Fibroblast of skin of scalp (primary cell): ENCODE data around the gene CD38.
"Not testable (repeated sequence)": the region's sequence is repeated elsewhere in the genome, so short reads cannot be mapped to it uniquely, and the experiment has no call there.

Source experiments
- DNase-seq: peaks from one replicate; pipeline ENCODE4 v3.0.0-alpha.2; 2013

CD38 gene

DNA sequence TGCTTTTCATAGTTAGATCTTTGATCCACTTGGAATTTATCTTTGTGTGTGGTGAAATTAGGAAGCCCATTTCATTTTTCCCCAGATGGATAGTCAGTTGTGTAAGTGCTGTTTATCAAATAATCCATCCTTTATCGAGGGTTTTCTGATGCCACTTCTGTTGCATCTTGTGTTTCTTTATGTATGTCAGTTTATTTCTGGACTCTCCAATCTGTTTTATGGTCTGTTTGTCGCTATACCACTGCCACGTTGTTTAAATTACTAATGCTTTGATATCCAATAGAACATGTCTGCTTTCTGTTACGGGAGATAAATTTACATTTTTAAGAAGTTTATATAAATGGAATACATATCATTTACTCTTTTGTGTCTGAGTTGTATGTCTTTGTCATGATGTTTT lies 21.0 kb downstream of the CD38 start:
- DNase-seq = no peak

DNA sequence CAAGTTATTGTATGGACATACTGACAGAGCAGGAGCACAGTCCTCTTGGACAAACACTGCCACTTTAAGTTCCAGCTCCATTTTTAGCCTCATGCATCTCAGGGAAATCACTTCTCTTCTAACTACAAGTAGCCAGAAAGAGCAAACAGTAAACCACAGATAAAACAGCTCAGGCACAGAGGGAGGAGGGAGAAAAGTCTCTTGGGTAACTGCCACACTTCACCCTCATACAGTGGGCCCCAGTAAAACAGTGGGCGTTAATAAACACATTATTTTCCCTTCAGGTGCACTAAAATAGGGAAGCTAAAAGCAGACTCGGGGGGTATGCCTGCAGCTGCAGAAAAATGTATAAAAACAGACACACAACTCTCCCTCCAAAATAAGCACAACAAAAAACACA lies 21.6 kb downstream of the CD38 start:
- no peak for DNase-seq

DNA sequence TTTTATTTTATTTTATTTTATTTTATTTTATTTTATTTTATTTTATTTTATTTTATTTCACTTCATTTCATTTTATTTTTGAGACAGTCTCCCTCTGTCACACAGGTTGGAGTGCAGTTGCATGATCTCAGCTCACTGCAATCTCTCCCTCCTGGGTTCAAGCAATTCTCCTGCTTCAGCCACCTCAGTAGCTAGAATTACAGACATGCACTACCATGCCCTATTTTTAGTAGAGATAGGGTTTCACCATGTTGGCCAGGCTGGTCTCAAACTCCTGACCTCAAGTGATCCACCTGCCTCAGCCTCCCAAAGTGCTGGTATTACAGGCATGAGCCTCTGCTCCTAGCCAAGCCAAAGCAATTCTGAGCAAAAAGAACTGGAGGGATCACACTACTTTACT lies 24.4 kb downstream of the CD38 start:
- not testable (repeated sequence) for DNase-seq

DNA sequence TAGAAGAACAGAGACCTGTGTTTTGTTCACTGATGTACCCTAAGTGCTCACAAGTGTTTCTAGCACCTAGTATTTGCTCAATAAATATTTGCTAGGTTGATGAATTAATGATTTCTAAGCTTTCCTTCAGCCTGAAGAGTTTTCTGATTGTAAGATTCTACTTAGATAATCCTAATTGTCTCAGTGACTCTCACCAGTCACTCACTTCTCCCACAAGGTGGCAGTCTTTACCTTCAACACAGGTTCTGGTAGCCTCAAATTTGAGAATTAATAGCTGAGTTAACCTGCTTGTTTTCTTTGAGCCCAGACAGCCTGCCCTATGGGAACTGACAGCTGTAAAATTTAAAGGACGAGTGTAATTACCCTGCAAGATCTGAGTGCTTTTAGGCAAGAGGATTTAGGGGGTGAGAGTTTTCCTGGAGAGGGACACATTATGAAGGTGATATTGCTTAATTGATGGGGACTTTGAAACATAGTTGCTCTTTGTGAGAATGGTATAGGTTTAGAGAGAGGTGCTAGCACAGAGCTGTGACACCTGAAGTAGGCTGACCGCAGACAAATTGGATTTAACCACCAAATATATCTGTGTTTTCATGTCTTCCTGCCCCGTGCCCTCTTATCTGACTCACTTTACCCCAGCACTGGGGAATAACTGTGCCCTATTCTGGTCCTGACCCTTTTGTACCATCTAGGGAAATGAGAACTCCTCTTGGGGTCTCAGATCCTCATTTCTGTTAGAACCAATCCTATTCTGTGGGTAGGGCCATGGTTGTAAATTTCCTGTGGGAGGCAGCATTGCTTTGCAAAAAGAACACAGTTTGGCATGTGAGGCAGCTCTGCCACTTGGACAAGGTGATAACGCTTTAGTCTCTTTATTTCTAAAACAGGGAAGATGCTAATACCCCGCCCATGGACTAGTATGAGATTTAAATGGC lies 27.7 kb downstream of the CD38 start:
- DNase-seq = peak; percentile 59

GRCh38 chr4:15809058-15809457 lies 30.9 kb downstream of the CD38 start:
- DNase-seq = no peak

GRCh38 chr4:15809466-15809865 lies 31.3 kb downstream of the CD38 start:
- no peak for DNase-seq

- no peak for DNase-seq
These were observed 33.7 kb downstream of the CD38 start for GRCh38 chr4:15811703-15812337.

GRCh38 chr4:15832523-15833451 lies 54.7 kb downstream of the CD38 start:
- DNase-seq = no peak

DNA sequence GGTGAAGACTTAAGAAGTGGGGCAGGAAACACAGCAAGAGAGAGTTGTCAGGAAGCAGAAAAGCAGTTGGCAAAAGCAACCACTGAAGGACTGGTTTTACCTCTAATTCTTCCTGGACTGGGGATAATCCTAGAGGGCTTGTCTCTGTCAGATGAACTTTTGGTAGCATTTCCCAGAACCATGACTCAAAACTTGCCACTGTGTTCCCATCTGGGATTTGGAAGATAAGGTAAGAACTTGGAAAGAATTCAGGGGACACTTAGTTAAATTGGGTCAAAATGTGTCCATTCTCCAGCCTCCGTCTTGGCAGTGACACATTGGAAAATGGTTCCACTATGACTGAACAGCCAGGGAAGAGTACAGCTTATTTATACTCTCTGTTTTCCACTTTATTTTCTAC lies 55.7 kb downstream of the CD38 start:
- DNase-seq = no peak

- DNase-seq = no peak
These were observed 58.2 kb downstream of the CD38 start for GRCh38 chr4:15836362-15836761.

- no peak for DNase-seq
These were observed 59.5 kb downstream of the CD38 start for GRCh38 chr4:15837591-15837990.

DNA sequence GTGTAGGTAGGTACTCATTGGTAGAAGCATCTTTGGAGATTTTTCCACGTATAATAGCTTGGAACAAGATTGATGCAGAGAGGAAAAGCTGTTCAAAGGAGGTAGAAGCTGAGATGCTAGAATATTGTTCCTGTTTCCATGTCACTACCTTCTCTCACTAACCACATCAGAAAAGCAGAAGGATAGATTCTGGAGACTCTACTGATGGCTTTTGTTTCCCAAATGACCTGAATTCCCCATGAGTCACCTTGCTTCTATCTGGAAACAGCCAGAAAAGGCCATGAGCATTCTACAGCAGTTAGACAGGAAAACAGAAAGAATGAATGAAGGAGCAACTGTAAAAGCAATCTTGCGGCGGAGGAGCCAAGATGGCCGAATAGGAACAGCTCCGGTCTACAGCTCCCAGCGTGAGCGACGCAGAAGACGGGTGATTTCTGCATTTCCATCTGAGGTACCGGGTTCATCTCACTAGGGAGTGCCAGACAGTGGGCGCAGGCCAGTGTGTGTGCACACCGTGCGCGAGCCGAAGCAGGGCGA lies 63.1 kb downstream of the CD38 start:
- not testable (repeated sequence) for DNase-seq

- DNase-seq = no peak
These were observed 69.6 kb downstream of the CD38 start for GRCh38 chr4:15847746-15848145.

DNA sequence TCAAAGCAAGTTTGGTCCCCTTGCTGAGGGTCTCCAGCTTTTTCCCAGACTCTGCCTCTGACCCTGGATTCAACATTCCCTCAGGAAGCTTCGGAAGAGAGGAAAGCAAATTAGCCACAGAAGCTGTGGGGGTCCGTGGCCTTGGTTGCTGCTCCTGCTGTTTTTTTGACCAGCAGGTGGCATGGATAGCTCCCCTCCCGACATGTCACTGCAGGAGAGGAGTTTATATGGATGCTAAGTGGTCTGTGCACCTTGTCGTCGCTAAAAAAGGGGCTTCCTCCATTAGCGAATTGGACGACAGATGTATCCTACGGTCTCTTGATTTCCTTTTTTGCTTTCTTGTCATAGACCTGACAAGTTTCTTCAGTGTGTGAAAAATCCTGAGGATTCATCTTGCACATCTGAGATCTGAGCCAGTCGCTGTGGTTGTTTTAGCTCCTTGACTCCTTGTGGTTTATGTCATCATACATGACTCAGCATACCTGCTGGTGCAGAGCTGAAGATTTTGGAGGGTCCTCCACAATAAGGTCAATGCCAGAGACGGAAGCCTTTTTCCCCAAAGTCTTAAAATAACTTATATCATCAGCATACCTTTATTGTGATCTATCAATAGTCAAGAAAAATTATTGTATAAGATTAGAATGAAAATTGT lies 70.2 kb downstream of the CD38 start:
- no peak for DNase-seq

DNA sequence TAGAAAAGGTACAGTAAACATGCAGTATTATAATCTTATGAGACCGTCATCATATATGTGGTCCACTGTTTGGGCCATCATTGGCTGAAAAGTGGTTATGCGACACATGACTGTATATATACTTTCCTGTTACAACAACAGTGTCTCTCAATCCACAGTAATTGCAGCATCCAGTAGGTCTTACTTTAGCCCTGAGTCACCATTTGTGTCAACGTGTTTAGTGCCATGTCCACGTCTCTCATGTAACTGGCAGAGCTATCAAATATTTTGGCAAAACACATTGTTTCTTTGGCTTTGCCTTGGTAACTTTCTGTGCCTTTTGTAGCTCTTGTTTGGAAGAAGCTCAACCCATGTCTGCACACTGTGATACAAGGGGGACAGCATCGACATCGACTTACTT lies 73.8 kb downstream of the CD38 start:
- DNase-seq = no peak

GRCh38 chr4:15852524-15852923 lies 74.4 kb downstream of the CD38 start:
- no peak for DNase-seq

GRCh38 chr4:15853345-15853744 lies 75.2 kb downstream of the CD38 start:
- DNase-seq = no peak

GRCh38 chr4:15855804-15856475 lies 77.8 kb downstream of the CD38 start:
- peak; percentile 51 for DNase-seq

- DNase-seq = not testable (repeated sequence)
These were observed 83.1 kb downstream of the CD38 start for GRCh38 chr4:15861198-15861597.

DNA sequence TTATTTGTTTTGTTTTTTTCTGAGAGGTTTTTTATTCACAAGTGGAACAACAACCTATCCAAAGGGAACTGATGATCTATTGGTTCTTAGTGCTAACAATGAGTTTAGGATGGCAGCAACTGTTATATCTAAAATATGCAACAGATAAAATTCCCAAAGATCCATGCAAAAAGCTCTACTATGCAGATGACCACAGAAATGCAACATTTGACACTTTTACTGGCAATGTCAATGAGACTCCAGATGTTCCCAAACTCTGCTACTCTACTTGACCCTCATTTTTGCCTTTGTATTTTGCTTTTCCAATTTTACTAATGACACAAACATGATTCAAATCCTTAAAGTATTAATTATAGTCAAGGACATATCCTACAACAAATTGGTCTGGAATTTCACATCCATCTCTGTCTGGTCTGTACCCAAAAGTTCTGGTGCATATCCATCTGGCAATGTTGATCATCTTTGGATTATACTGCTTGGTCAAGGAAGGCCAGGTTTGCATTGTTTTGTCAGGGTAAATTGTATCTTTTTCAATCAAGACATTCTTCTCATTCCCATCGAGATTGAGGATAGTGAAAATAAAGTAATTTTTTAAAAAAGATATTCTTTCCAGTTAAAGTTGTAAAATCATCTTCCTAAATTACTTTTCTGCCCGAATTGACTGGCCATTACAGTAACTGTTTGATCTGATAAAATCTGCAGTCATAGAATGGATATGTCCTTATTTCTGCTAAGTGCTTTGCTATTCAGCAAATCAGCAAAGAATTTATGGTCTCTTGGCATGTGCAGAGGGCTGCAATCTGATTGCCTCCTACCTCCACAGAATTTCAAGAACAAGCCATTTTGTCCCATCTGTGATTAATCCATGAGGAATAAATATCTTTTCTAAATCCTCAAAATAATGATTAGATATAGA lies 86.8 kb downstream of the CD38 start:
- DNase-seq = no peak
